Measurements from ENCODE around the gene MSL3B.

The MSL3B gene

GRCh38 chr2:233848276-233848675 lies 19.9 kb downstream of the MSL3B start:
- DNase-seq (ENCODE audit: low read depth, low spot score) (no peak), ATAC-seq (no peak)
- H3K27me3 ChIP-seq (ENCODE audit: insufficient read depth, low read length), result no peaks in the 10 kb centered on the region
- POLR2A ChIA-PET, result no interaction called here
- peaks cover 7 to 8% of the 10 kb centered on the region in 2 experiments for H3K4me1 ChIP-seq (ENCODE audit: control insufficient read depth in 1 of 2, insufficient read depth in 2 of 2, low read length in 2 of 2)
- CTCF ChIA-PET, result interaction anchor here (0.8 kb wide), 1 partner anchor 9 kb away, joined by 3 read pairs; no protein-coding TSS in a partner anchor
- no peak overlapping the region for H3K27ac ChIP-seq (ENCODE audit: low read depth, low read length)
- no peak overlapping the region for H3K9ac ChIP-seq (ENCODE audit: low read length)
- no peak overlapping the region for H3K4me2 ChIP-seq (ENCODE audit: low read length)
- peaks cover 99% of the 10 kb centered on the region for H3K79me2 ChIP-seq (ENCODE audit: insufficient read depth, low read length)
- BruUV-seq (replicated peaks), result no TSS peak
- peaks cover 4% of the 10 kb centered on the region; the same call in 1 of the 2 replicates for H4K20me1 ChIP-seq (ENCODE audit: insufficient read depth)
- H3K9me3 ChIP-seq (ENCODE audit: control insufficient read depth in 1 of 2, insufficient read depth in 1 of 2, low read depth in 1 of 2, low read length in 2 of 2), result no peaks in the 10 kb centered on the region
- intact Hi-C loops (cut with micrococcal nuclease), result no loop called here
- no peak overlapping the region for H2AFZ ChIP-seq (ENCODE audit: low read depth, low read length, poor library complexity, severe bottlenecking)
- H3K9me2 ChIP-seq (ENCODE audit: insufficient read depth), result no peaks in the 10 kb centered on the region
- no peak overlapping the region for H3K4me3 ChIP-seq (replicated peaks in 1 of 2; ENCODE audit: low read depth in 1 of 2, low read length in 2 of 2)
- RAD21 ChIA-PET (ENCODE audit: low non-redundant PET in 1 of 2, low total read pairs in 2 of 2, uncharacterized antibody in 2 of 2, unreplicated experiment in 2 of 2), result no interaction called here
- H3K36me3 ChIP-seq (ENCODE audit: control insufficient read depth in 1 of 2, insufficient read depth in 2 of 2, low read length in 2 of 2), result peaks cover 73 to 96% of the 10 kb centered on the region in 2 experiments
- TF ChIP-seq SP1 (IDR thresholded peaks at IDR 0.05; ENCODE audit: low read depth) (no peak), EZH2phosphoT487 (IDR thresholded peaks at IDR 0.05; ENCODE audit: borderline replicate concordance) (no peak), EGR1 (IDR thresholded peaks at IDR 0.05; ENCODE audit: low read depth) (no peak), ELF1 (IDR thresholded peaks at IDR 0.05; ENCODE audit: borderline replicate concordance, low read depth) (no peak), SIN3A (IDR thresholded peaks at IDR 0.05; ENCODE audit: low read depth) (no peak), ZBTB33 (IDR thresholded peaks at IDR 0.05; ENCODE audit: extremely low read depth, insufficient replicate concordance, low read length) (no peak), MAX (IDR thresholded peaks at IDR 0.05) (no peak), JUND (IDR thresholded peaks at IDR 0.05) (no peak), CEBPB (IDR thresholded peaks at IDR 0.05; ENCODE audit: low read depth) (no peak), FOSL1 (IDR thresholded peaks at IDR 0.05; ENCODE audit: low read depth) (no peak), RAD21 (IDR thresholded peaks at IDR 0.05; ENCODE audit: low read depth) (no peak), REST (IDR thresholded peaks at IDR 0.05; ENCODE audit: low read depth) (no peak), EZH2 (IDR thresholded peaks at IDR 0.05) (no peak), POLR2A (IDR thresholded peaks at IDR 0.05; ENCODE audit: borderline replicate concordance, extremely low read depth, insufficient read depth, insufficient read length) (no peak), CTCF (IDR thresholded peaks at IDR 0.05 in 2 of 3, conservative IDR thresholded peaks at IDR 0.05 in 1 of 3; ENCODE audit: borderline replicate concordance in 1 of 3, insufficient read depth in 1 of 3, low read depth in 2 of 3, low read length in 2 of 3) (no peak), POLR2AphosphoS5 (IDR thresholded peaks at IDR 0.05; ENCODE audit: low read depth, low read length) (no peak), ZNF274 (IDR thresholded peaks at IDR 0.05; ENCODE audit: low read depth, low read length) (no peak), SRF (IDR thresholded peaks at IDR 0.05; ENCODE audit: low read depth) (no peak), ZFX (IDR thresholded peaks at IDR 0.05) (no peak)
- TF ChIP-seq, protein P1, sequence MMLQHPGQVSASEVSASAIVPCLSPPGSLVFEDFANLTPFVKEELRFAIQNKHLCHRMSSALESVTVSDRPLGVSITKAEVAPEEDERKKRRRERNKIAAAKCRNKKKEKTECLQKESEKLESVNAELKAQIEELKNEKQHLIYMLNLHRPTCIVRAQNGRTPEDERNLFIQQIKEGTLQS (IDR thresholded peaks at IDR 0.05), result no peak

Measured in HCT116 (cell line).